ENCODE data around the gene YAP1.

Gene YAP1

GRCh38 chr11:102073253-102073652, 37.0 kb upstream of the YAP1 start:
- peaks cover 21% of the 10 kb centered on the region for H3K9me3 ChIP-seq (ENCODE audit: insufficient read depth, low read length, severe bottlenecking)
- H4K20me1 ChIP-seq (ENCODE audit: insufficient read depth, low read length), result no peaks in the 10 kb centered on the region
- H3K27me3 ChIP-seq (ENCODE audit: insufficient read depth, low read length, poor library complexity), result no peaks in the 10 kb centered on the region
- H3K4me3 ChIP-seq (ENCODE audit: low read depth in 1 of 2, low read length in 2 of 2), result no peak overlapping the region
- H2AFZ ChIP-seq (ENCODE audit: low read depth, low read length), result no peak overlapping the region
- TF ChIP-seq CTCF (IDR thresholded peaks at IDR 0.05; ENCODE audit: borderline replicate concordance, extremely low read depth, low read length, poor library complexity, severe bottlenecking), result no peak
- H3K4me1 ChIP-seq (ENCODE audit: insufficient read depth, low read length), result no peaks in the 10 kb centered on the region
- H3K27ac ChIP-seq (ENCODE audit: low read length), result no peak overlapping the region
- no peak overlapping the region for H3K9ac ChIP-seq (ENCODE audit: low read depth, low read length)
- ATAC-seq (ENCODE audit: insufficient read depth, low read depth), result no peak
- H3K4me2 ChIP-seq (ENCODE audit: insufficient read depth, low read length), result no peak overlapping the region
- DNase-seq, result no peak
- no peaks in the 10 kb centered on the region for H3K36me3 ChIP-seq (ENCODE audit: insufficient read depth, low read length)
- no peaks in the 10 kb centered on the region for H3K79me2 ChIP-seq (ENCODE audit: insufficient read depth, low read length)

GRCh38 chr11:102079625-102080024, 30.6 kb upstream of the YAP1 start:
- Histone ChIP-seq H3K9ac (ENCODE audit: low read depth, low read length) (no peak overlapping the region), H3K27me3 (ENCODE audit: insufficient read depth, low read length, poor library complexity) (no peaks in the 10 kb centered on the region), H3K4me2 (ENCODE audit: insufficient read depth, low read length) (no peak overlapping the region), H3K4me1 (ENCODE audit: insufficient read depth, low read length) (no peaks in the 10 kb centered on the region), H4K20me1 (ENCODE audit: insufficient read depth, low read length) (no peaks in the 10 kb centered on the region), H2AFZ (ENCODE audit: low read depth, low read length) (no peak overlapping the region), H3K4me3 (ENCODE audit: low read depth in 1 of 2, low read length in 2 of 2) (no peak overlapping the region), H3K27ac (ENCODE audit: low read length) (no peak overlapping the region), H3K9me3 (ENCODE audit: insufficient read depth, low read length, severe bottlenecking) (no peaks in the 10 kb centered on the region), H3K79me2 (ENCODE audit: insufficient read depth, low read length) (no peaks in the 10 kb centered on the region), H3K36me3 (ENCODE audit: insufficient read depth, low read length) (no peaks in the 10 kb centered on the region)
- TF ChIP-seq CTCF (IDR thresholded peaks at IDR 0.05; ENCODE audit: borderline replicate concordance, extremely low read depth, low read length, poor library complexity, severe bottlenecking) (no peak), EZH2 (IDR thresholded peaks at IDR 0.05; ENCODE audit: borderline replicate concordance, low read depth, low read length, severe bottlenecking) (no peak)
- DNase-seq (no peak), ATAC-seq (ENCODE audit: insufficient read depth, low read depth) (no peak)

GRCh38 chr11:102081313-102081712, 28.9 kb upstream of the YAP1 start:
- no peak overlapping the region for H3K27ac ChIP-seq (ENCODE audit: low read length)
- H3K27me3 ChIP-seq (ENCODE audit: insufficient read depth, low read length, poor library complexity), result no peaks in the 10 kb centered on the region
- no peaks in the 10 kb centered on the region for H3K9me3 ChIP-seq (ENCODE audit: insufficient read depth, low read length, severe bottlenecking)
- H2AFZ ChIP-seq (ENCODE audit: low read depth, low read length), result no peak overlapping the region
- no peak overlapping the region for H3K9ac ChIP-seq (ENCODE audit: low read depth, low read length)
- H3K4me3 ChIP-seq (ENCODE audit: low read depth in 1 of 2, low read length in 2 of 2), result no peak overlapping the region
- no peaks in the 10 kb centered on the region for H3K36me3 ChIP-seq (ENCODE audit: insufficient read depth, low read length)
- no peak overlapping the region for H3K4me2 ChIP-seq (ENCODE audit: insufficient read depth, low read length)
- no peak for ATAC-seq (ENCODE audit: insufficient read depth, low read depth)
- no peak for DNase-seq
- no peaks in the 10 kb centered on the region for H3K4me1 ChIP-seq (ENCODE audit: insufficient read depth, low read length)
- no peaks in the 10 kb centered on the region for H4K20me1 ChIP-seq (ENCODE audit: insufficient read depth, low read length)
- TF ChIP-seq EZH2 (IDR thresholded peaks at IDR 0.05; ENCODE audit: borderline replicate concordance, low read depth, low read length, severe bottlenecking) (no peak), CTCF (IDR thresholded peaks at IDR 0.05; ENCODE audit: borderline replicate concordance, extremely low read depth, low read length, poor library complexity, severe bottlenecking) (no peak)
- no peaks in the 10 kb centered on the region for H3K79me2 ChIP-seq (ENCODE audit: insufficient read depth, low read length)

All from DND-41 (cell line).